ENCODE results near the gene BNIP3. TPM values are rescaled to one million over a fixed set of nuclear protein-coding genes. Genes with fewer than 3 reads are reported as not detected.

The BNIP3 gene
- total RNA-seq (ENCODE audit: unreplicated experiment), result 29.9 TPM
- long read RNA-seq, transcript BNIP3-201 (6 exons, 2,861 nt), result major isoform, 45 of 47 reads
- long read RNA-seq, partial matches to known transcripts, result 0 of 47 reads
- long read RNA-seq, other reads (novel, unspliced or antisense), result 0 of 47 reads

- H3K27ac Mint-ChIP-seq (ENCODE audit: unreplicated experiment), result no peak within 1 kb of the TSS
- TF ChIP-seq CTCF (IDR thresholded peaks at IDR 0.05; ENCODE audit: unreplicated experiment), result peak; percentile 20
Observed at GRCh38 chr10:131981429-131982184, at the start of gene BNIP3. Gene BNIP3, minus strand, starts transcription at chr10:131981923. Its CDS starts 117 bp downstream, at chr10:131981806.

GRCh38 chr10:132030898-132031463, 49.3 kb upstream of the BNIP3 start:
- TF ChIP-seq CTCF (IDR thresholded peaks at IDR 0.05; ENCODE audit: unreplicated experiment), result no peak
- no peak overlapping the region for H3K27ac Mint-ChIP-seq (ENCODE audit: unreplicated experiment)
- H3K4me3 Mint-ChIP-seq (ENCODE audit: unreplicated experiment), result no peak overlapping the region
- H3K9me3 Mint-ChIP-seq (ENCODE audit: unreplicated experiment), result no peaks in the 10 kb centered on the region
- peaks cover 11% of the 10 kb centered on the region for H3K27me3 Mint-ChIP-seq (ENCODE audit: unreplicated experiment)
- no peaks in the 10 kb centered on the region for H3K36me3 Mint-ChIP-seq (ENCODE audit: low read depth, unreplicated experiment)
- DNase-seq (ENCODE audit: low spot score), result no peak
- no peaks in the 10 kb centered on the region for H3K4me1 Mint-ChIP-seq (ENCODE audit: unreplicated experiment)

More at GRCh38 chr10:131981429-131982184, at the start of gene BNIP3:
- Mint-ChIP-seq H3K4me1 (ENCODE audit: unreplicated experiment) (peaks cover 15% of the 10 kb centered on the region), H3K4me3 (ENCODE audit: unreplicated experiment) (peak within 1 kb of the TSS; percentile 92), H3K27me3 (ENCODE audit: unreplicated experiment) (peaks cover 9% of the 10 kb centered on the region), H3K9me3 (ENCODE audit: unreplicated experiment) (no peaks in the 10 kb centered on the region), H3K36me3 (ENCODE audit: low read depth, unreplicated experiment) (peaks cover 4% of the 10 kb centered on the region)
- DNase-seq (ENCODE audit: low spot score), result peak; percentile 98

GRCh38 chr10:132028706-132029105, 47.0 kb upstream of the BNIP3 start:
- no peak for TF ChIP-seq CTCF (IDR thresholded peaks at IDR 0.05; ENCODE audit: unreplicated experiment)
- DNase-seq (ENCODE audit: low spot score), result no peak
- Mint-ChIP-seq H3K9me3 (ENCODE audit: unreplicated experiment) (no peaks in the 10 kb centered on the region), H3K4me3 (ENCODE audit: unreplicated experiment) (no peak overlapping the region), H3K27ac (ENCODE audit: unreplicated experiment) (no peak overlapping the region), H3K4me1 (ENCODE audit: unreplicated experiment) (no peaks in the 10 kb centered on the region), H3K27me3 (ENCODE audit: unreplicated experiment) (peaks cover 2% of the 10 kb centered on the region), H3K36me3 (ENCODE audit: low read depth, unreplicated experiment) (no peaks in the 10 kb centered on the region)

- Mint-ChIP-seq H3K4me1 (ENCODE audit: unreplicated experiment) (peaks cover 5% of the 10 kb centered on the region), H3K4me3 (ENCODE audit: unreplicated experiment) (no peak overlapping the region), H3K36me3 (ENCODE audit: low read depth, unreplicated experiment) (peaks cover 4% of the 10 kb centered on the region), H3K27me3 (ENCODE audit: unreplicated experiment) (peaks cover 2% of the 10 kb centered on the region), H3K27ac (ENCODE audit: unreplicated experiment) (no peak overlapping the region), H3K9me3 (ENCODE audit: unreplicated experiment) (no peaks in the 10 kb centered on the region)
- DNase-seq (ENCODE audit: low spot score), result no peak
- no peak for TF ChIP-seq CTCF (IDR thresholded peaks at IDR 0.05; ENCODE audit: unreplicated experiment)
Observed at GRCh38 chr10:132027423-132027983, 45.8 kb upstream of the BNIP3 start.
